Measurements from ENCODE around the gene TJP3.

- TF ChIP-seq CTCF (IDR thresholded peaks at IDR 0.05; ENCODE audit: poor library complexity) (no peak), EZH2phosphoT487 (IDR thresholded peaks at IDR 0.05; ENCODE audit: low read depth, severe bottlenecking, unreplicated experiment) (no peak)
Measured at GRCh38 chr19:3793799-3794198, 85.6 kb downstream of the TJP3 start.

All from hepatocyte (in vitro differentiated cells).